H9 (cell line): ENCODE measurements around the gene TMEM30B. TPM values are rescaled to one million over a fixed set of nuclear protein-coding genes. Genes with fewer than 3 reads are reported as not detected.

Source experiments
- DNase-seq: peaks from one replicate; pipeline ENCODE4 v3.0.0-alpha.2; 2017
- H2AFZ ChIP-seq: one replicate; pipeline ENCODE4 v1.6.1; 2013; ENCODE audit warnings: mild to moderate bottlenecking, low read length, control low read depth, moderate library complexity
- H2AK5ac ChIP-seq: 2 replicates; pipeline ENCODE4 v1.6.1; 2013; ENCODE audit warnings: low read length, control low read depth, mixed read lengths; ENCODE audit not compliant: insufficient read length
- H2BK120ac ChIP-seq: one replicate; pipeline ENCODE4 v1.6.1; 2013; ENCODE audit warnings: low read depth, mild to moderate bottlenecking, low read length, control low read depth, inconsistent platforms; ENCODE audit not compliant: poor library complexity, severe bottlenecking
- H2BK12ac ChIP-seq: 2 replicates; pipeline ENCODE4 v1.6.1; 2013; ENCODE audit warnings: low read length, control low read depth, mixed read lengths, low read depth; ENCODE audit not compliant: insufficient read length
- H2BK15ac ChIP-seq: 2 replicates; pipeline ENCODE4 v1.6.1; 2013; ENCODE audit warnings: low read depth, low read length, control low read depth
- H2BK20ac ChIP-seq: one replicate; pipeline ENCODE4 v1.6.1; 2013; ENCODE audit warnings: low read depth, mild to moderate bottlenecking, low read length, control low read depth, inconsistent platforms; ENCODE audit not compliant: poor library complexity, severe bottlenecking
- H2BK5ac ChIP-seq: 2 replicates; pipeline ENCODE4 v1.6.1; 2013; ENCODE audit warnings: low read length, control low read depth, mixed read lengths; ENCODE audit not compliant: insufficient read length
- H3K14ac ChIP-seq: 2 replicates; pipeline ENCODE4 v1.6.1; 2013; ENCODE audit warnings: low read length, control low read depth; ENCODE audit not compliant: insufficient read depth
- H3K18ac ChIP-seq: 2 replicates; pipeline ENCODE4 v1.6.1; 2013; ENCODE audit warnings: low read depth, mild to moderate bottlenecking, mixed read lengths, low read length, control low read depth; ENCODE audit not compliant: insufficient read length
- H3K23ac ChIP-seq: 2 replicates; pipeline ENCODE4 v1.6.1; 2013; ENCODE audit warnings: low read length, control low read depth, mixed read lengths, low read depth; ENCODE audit not compliant: insufficient read length
- H3K23me2 ChIP-seq: 2 replicates; pipeline ENCODE4 v1.6.1; 2013; ENCODE audit warnings: low read depth, mild to moderate bottlenecking, mixed read lengths, low read length, control low read depth; ENCODE audit not compliant: insufficient read length, poor library complexity, severe bottlenecking
- H3K27ac ChIP-seq: 2 replicates; pipeline ENCODE4 v1.5.1; 2013; ENCODE audit warnings: low read length, control low read depth, mixed read lengths, low read depth; ENCODE audit not compliant: insufficient read length
- H3K27me3 ChIP-seq: 2 replicates; pipeline ENCODE4 v1.6.1; 2013; ENCODE audit warnings: low read length, control low read depth, inconsistent platforms; ENCODE audit not compliant: insufficient read depth
- H3K4ac ChIP-seq: 2 replicates; pipeline ENCODE4 v1.6.1; 2013; ENCODE audit warnings: low read depth, mild to moderate bottlenecking, control low read depth, inconsistent platforms, low read length, moderate library complexity
- H3K4me1 ChIP-seq: 2 replicates; pipeline ENCODE4 v1.6.1; 2013; ENCODE audit warnings: low read length, control low read depth, inconsistent platforms; ENCODE audit not compliant: insufficient read depth
- H3K4me2 ChIP-seq: 2 replicates; pipeline ENCODE4 v1.6.1; 2013; ENCODE audit warnings: low read length, control low read depth, mixed read lengths; ENCODE audit not compliant: insufficient read length, insufficient read depth
- H3K56ac ChIP-seq: 2 replicates; pipeline ENCODE4 v1.6.1; 2013; ENCODE audit warnings: low read depth, mild to moderate bottlenecking, mixed read lengths, low read length, control low read depth; ENCODE audit not compliant: insufficient read length
- H3K79me1 ChIP-seq: 2 replicates; pipeline ENCODE4 v1.6.1; 2013; ENCODE audit warnings: low read depth, mild to moderate bottlenecking, moderate library complexity, low read length, control low read depth, inconsistent platforms; ENCODE audit not compliant: insufficient read depth, poor library complexity, severe bottlenecking
- H3K79me2 ChIP-seq: 2 replicates; pipeline ENCODE4 v1.6.1; 2013; ENCODE audit warnings: low read length, control low read depth, inconsistent platforms; ENCODE audit not compliant: insufficient read depth
- H3K9ac ChIP-seq: 2 replicates; pipeline ENCODE4 v1.6.1; 2013; ENCODE audit warnings: low read length, control low read depth, mixed read lengths; ENCODE audit not compliant: insufficient read length; ENCODE audit errors: extremely low read depth
- H3K9me3 ChIP-seq: one replicate; pipeline ENCODE4 v1.6.1; 2013; ENCODE audit warnings: low read depth, low read length, inconsistent platforms; ENCODE audit not compliant: control insufficient read depth
- H3T11ph ChIP-seq: one replicate; pipeline ENCODE4 v1.6.1; 2013; ENCODE audit warnings: mild to moderate bottlenecking, low read length, control low read depth, inconsistent platforms
- H4K20me1 ChIP-seq: one replicate; pipeline ENCODE4 v1.6.1; 2013; ENCODE audit not compliant: control insufficient read depth, insufficient read length, insufficient read depth
- H4K5ac ChIP-seq: 2 replicates; pipeline ENCODE4 v1.6.1; 2013; ENCODE audit warnings: low read depth, mild to moderate bottlenecking, mixed read lengths, low read length, control low read depth; ENCODE audit not compliant: insufficient read length
- H4K8ac ChIP-seq: replicated peaks from 2 replicates; pipeline ENCODE4 v1.6.1; 2013; ENCODE audit warnings: low read length, control low read depth, mixed read lengths, low read depth; ENCODE audit not compliant: insufficient read length
- H4K91ac ChIP-seq: 2 replicates; pipeline ENCODE4 v1.6.1; 2013; ENCODE audit warnings: low read depth, mild to moderate bottlenecking, moderate library complexity, mixed read lengths, low read length, control low read depth; ENCODE audit not compliant: insufficient read length
- H3K27ac Mint-ChIP-seq, 3 experiments: 2 replicates in 2 of 3; 3 replicates in 1 of 3; pipeline ENCODE4 v1.8.0; 2020 to 2021; ENCODE audit warnings: mixed read lengths in 3 of 3, mild to moderate bottlenecking in 1 of 3, moderate library complexity in 1 of 3
- H3K27me3 Mint-ChIP-seq: 2 replicates; pipeline ENCODE4 v1.8.0; 2021; ENCODE audit warnings: low read depth, mild to moderate bottlenecking, moderate library complexity, mixed read lengths
- H3K36me3 Mint-ChIP-seq, 3 experiments: 2 replicates in 2 of 3; 3 replicates in 1 of 3; pipeline ENCODE4 v1.8.0; 2020 to 2021; ENCODE audit warnings: low read depth in 3 of 3, mixed read lengths in 3 of 3; ENCODE audit not compliant: insufficient read depth in 1 of 3
- H3K4me1 Mint-ChIP-seq, 2 experiments: 2 replicates each; pipeline ENCODE4 v1.8.0; 2020; ENCODE audit warnings: mixed read lengths in 2 of 2
- H3K4me3 Mint-ChIP-seq, 2 experiments: 2 replicates in 1 of 2; 3 replicates in 1 of 2; pipeline ENCODE4 v1.8.0; 2020 to 2021; ENCODE audit warnings: mild to moderate bottlenecking in 2 of 2, mixed read lengths in 2 of 2, moderate library complexity in 1 of 2
- H3K9me3 Mint-ChIP-seq, 2 experiments: 2 replicates in 1 of 2; 3 replicates in 1 of 2; pipeline ENCODE4 v1.8.0; 2020; ENCODE audit warnings: mild to moderate bottlenecking in 2 of 2, mixed read lengths in 2 of 2, moderate library complexity in 1 of 2
- WGBS: extraction: QIAGEN DNeasy Blood & Tissue Kit; methylation state at CpG from one replicate; pipeline ENCODE4 v1.1.7; 2013; ENCODE audit warnings: missing lambda C conversion rate, low lambda C conversion rate, mixed read lengths; ENCODE audit not compliant: insufficient read length; ENCODE audit errors: extremely low coverage; 5-methylcytosine and 5-hydroxymethylcytosine counted together
- total RNA-seq: library from RNA; stranded (reverse); gene quantifications from 2 replicates; pipeline ENCODE4 v1.2.1, GENCODE V29; 2021
- TF ChIP-seq, protein P1 (sequence below): fragments of 200-600 bp; sonication (generic); conservative IDR thresholded peaks from 3 replicates; pipeline ENCODE4 v1.8.0; 2021; ENCODE audit warnings: antibody characterized with exemption, mild to moderate bottlenecking

The TMEM30B gene
- total RNA-seq, 1 experiment from 2014 or later: 12.2 TPM

DNA sequence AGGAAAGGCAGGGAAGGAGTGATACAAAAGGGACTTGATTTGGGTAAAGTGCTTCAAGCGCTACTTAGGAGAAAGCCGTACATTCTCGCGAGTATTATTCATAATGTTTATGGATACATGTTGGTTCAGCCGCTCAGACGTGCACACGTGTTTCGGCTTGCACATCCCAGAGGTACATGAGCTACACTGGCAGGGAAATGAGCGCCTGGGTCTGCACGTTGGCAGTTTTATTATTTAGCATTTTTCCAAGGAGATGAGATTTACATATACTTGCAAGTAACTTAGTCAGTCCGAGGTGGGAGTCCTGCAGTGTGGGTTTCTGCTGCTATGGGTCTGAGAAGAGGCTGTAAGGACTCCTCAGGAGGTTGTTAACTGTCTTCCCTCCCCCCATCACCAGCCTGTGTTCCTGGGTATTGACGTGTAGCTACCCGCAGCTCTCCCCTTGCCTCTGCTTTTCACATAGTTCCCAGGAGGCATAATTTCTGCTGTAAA lies 41.7 kb upstream of the TMEM30B start:
- Histone ChIP-seq H2AFZ (no peak overlapping the region), H3K14ac (no peak overlapping the region), H2BK15ac (no peak overlapping the region), H3K79me1 (no peaks in the 10 kb centered on the region), H3K4me2 (peak overlapping the region; percentile 87), H3K56ac (no peak overlapping the region), H3K18ac (no peak overlapping the region), H2BK5ac (no peak overlapping the region), H2AK5ac (no peak overlapping the region), H3T11ph (no peak overlapping the region), H3K23me2 (peaks cover 16% of the 10 kb centered on the region), H4K5ac (no peak overlapping the region), H3K9ac (no peak overlapping the region), H2BK120ac (no peak overlapping the region), H4K91ac (no peak overlapping the region), H3K4me1 (peaks cover 2% of the 10 kb centered on the region; the same call in 1 of the 2 replicates), H3K27ac (no peak overlapping the region), H3K4ac (no peak overlapping the region), H3K9me3 (no peaks in the 10 kb centered on the region), H2BK20ac (no peak overlapping the region), H4K20me1 (no peaks in the 10 kb centered on the region), H4K8ac (no peak overlapping the region), H2BK12ac (no peak overlapping the region), H3K27me3 (peaks cover 12% of the 10 kb centered on the region; the same call in 1 of the 2 replicates), H3K23ac (no peak overlapping the region), H3K79me2 (no peaks in the 10 kb centered on the region)
- Mint-ChIP-seq H3K4me1 (peaks cover 19 to 22% of the 10 kb centered on the region in 2 experiments), H3K9me3 (peaks cover 6 to 9% of the 10 kb centered on the region in 2 experiments; a peak in 4 of 5 replicates), H3K4me3 (peak overlapping the region; percentile 71 to 85), H3K36me3 (peaks cover 2 to 16% (median 8%) of the 10 kb centered on the region in 3 experiments; a peak in 5 of 7 replicates), H3K27me3 (peaks cover 31% of the 10 kb centered on the region), H3K27ac (no peak overlapping the region)
- no CpG with 5 or more reads among the region's 13 CpGs for WGBS
- TF ChIP-seq, protein P1, sequence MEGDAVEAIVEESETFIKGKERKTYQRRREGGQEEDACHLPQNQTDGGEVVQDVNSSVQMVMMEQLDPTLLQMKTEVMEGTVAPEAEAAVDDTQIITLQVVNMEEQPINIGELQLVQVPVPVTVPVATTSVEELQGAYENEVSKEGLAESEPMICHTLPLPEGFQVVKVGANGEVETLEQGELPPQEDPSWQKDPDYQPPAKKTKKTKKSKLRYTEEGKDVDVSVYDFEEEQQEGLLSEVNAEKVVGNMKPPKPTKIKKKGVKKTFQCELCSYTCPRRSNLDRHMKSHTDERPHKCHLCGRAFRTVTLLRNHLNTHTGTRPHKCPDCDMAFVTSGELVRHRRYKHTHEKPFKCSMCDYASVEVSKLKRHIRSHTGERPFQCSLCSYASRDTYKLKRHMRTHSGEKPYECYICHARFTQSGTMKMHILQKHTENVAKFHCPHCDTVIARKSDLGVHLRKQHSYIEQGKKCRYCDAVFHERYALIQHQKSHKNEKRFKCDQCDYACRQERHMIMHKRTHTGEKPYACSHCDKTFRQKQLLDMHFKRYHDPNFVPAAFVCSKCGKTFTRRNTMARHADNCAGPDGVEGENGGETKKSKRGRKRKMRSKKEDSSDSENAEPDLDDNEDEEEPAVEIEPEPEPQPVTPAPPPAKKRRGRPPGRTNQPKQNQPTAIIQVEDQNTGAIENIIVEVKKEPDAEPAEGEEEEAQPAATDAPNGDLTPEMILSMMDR: no peak
- DNase-seq: no peak
